IPS DF 6.9 (cell line): ENCODE measurements around the gene SMYD3.

Experiments used
- DNase-seq: peaks from one replicate; pipeline ENCODE4 v3.0.0-alpha.2; 2013; ENCODE audit warnings: low read depth, low spot score
- H3K27ac ChIP-seq: one replicate; pipeline ENCODE4 v1.5.1; 2013; ENCODE audit warnings: low read length, control low read depth
- H3K27me3 ChIP-seq: 2 replicates; pipeline ENCODE4 v1.6.1; 2013; ENCODE audit warnings: mild to moderate bottlenecking, low read length; ENCODE audit not compliant: control insufficient read depth, insufficient read depth
- H3K36me3 ChIP-seq: 2 replicates; pipeline ENCODE4 v1.6.1; 2013; ENCODE audit warnings: low read length; ENCODE audit not compliant: control insufficient read depth, insufficient read depth
- H3K4me1 ChIP-seq: 2 replicates; pipeline ENCODE4 v1.6.1; 2013; ENCODE audit warnings: low read length; ENCODE audit not compliant: control insufficient read depth, insufficient read depth
- H3K4me3 ChIP-seq: 2 replicates; pipeline ENCODE4 v1.5.1; 2013; ENCODE audit warnings: mild to moderate bottlenecking, low read length
- H3K9me3 ChIP-seq: 2 replicates; pipeline ENCODE4 v1.6.1; 2013; ENCODE audit warnings: low read length, inconsistent platforms; ENCODE audit not compliant: control insufficient read depth, insufficient read depth
- WGBS: extraction: QIAGEN DNeasy Blood & Tissue Kit; methylation state at CpG from one replicate; pipeline ENCODE4 v1.1.7; 2013; ENCODE audit warnings: mixed read lengths, missing lambda C conversion rate; ENCODE audit not compliant: insufficient read length, insufficient coverage; 5-methylcytosine and 5-hydroxymethylcytosine counted together

The SMYD3 gene

GRCh38 chr1:246516126-246516525, 9.0 kb upstream of the SMYD3 start:
- Histone ChIP-seq H3K27ac (no peak overlapping the region), H3K36me3 (no peaks in the 10 kb centered on the region), H3K4me3 (no peak overlapping the region), H3K4me1 (no peaks in the 10 kb centered on the region), H3K9me3 (peaks cover 2% of the 10 kb centered on the region), H3K27me3 (no peaks in the 10 kb centered on the region)
- WGBS: no CpG with 5 or more reads among the region's 10 CpGs
- no peak for DNase-seq

- no CpG with 5 or more reads among the region's 3 CpGs for WGBS
- Histone ChIP-seq H3K9me3 (peaks cover 2% of the 10 kb centered on the region), H3K4me1 (no peaks in the 10 kb centered on the region), H3K4me3 (no peak overlapping the region), H3K27me3 (no peaks in the 10 kb centered on the region), H3K36me3 (no peaks in the 10 kb centered on the region), H3K27ac (no peak overlapping the region)
- no peak for DNase-seq
Measured at GRCh38 chr1:246515390-246516005, 8.4 kb upstream of the SMYD3 start.

- H3K4me3 ChIP-seq: no peak overlapping the region
- DNase-seq: no peak
- H3K4me1 ChIP-seq: no peaks in the 10 kb centered on the region
- H3K27ac ChIP-seq: no peak overlapping the region
- peaks cover 2% of the 10 kb centered on the region; the same call in 1 of the 2 replicates for H3K9me3 ChIP-seq
- no peaks in the 10 kb centered on the region for H3K36me3 ChIP-seq
- WGBS: no CpG with 5 or more reads among the region's 7 CpGs
- no peaks in the 10 kb centered on the region for H3K27me3 ChIP-seq
Measured at GRCh38 chr1:246513619-246514343, 6.7 kb upstream of the SMYD3 start.

- no peaks in the 10 kb centered on the region for H3K36me3 ChIP-seq
- H3K4me3 ChIP-seq: no peak overlapping the region
- no peak overlapping the region for H3K27ac ChIP-seq
- DNase-seq: no peak
- peaks cover 2% of the 10 kb centered on the region; the same call in 1 of the 2 replicates for H3K9me3 ChIP-seq
- WGBS: no CpG with 5 or more reads among the region's 5 CpGs
- H3K27me3 ChIP-seq: no peaks in the 10 kb centered on the region
- no peaks in the 10 kb centered on the region for H3K4me1 ChIP-seq
Measured at GRCh38 chr1:246513041-246513440, 6.0 kb upstream of the SMYD3 start.

GRCh38 chr1:246512635-246513034, 5.6 kb upstream of the SMYD3 start:
- Histone ChIP-seq H3K9me3 (peaks cover 2% of the 10 kb centered on the region; the same call in 1 of the 2 replicates), H3K27me3 (no peaks in the 10 kb centered on the region), H3K36me3 (no peaks in the 10 kb centered on the region), H3K4me3 (no peak overlapping the region; the same call in 1 of the 2 replicates), H3K27ac (no peak overlapping the region), H3K4me1 (no peaks in the 10 kb centered on the region)
- no CpG with 5 or more reads among the region's 10 CpGs for WGBS
- no peak for DNase-seq

GRCh38 chr1:246512230-246512629, 5.2 kb upstream of the SMYD3 start:
- WGBS: no CpG with 5 or more reads among the region's 7 CpGs
- no peaks in the 10 kb centered on the region for H3K27me3 ChIP-seq
- H3K36me3 ChIP-seq: no peaks in the 10 kb centered on the region
- no peak for DNase-seq
- peaks cover 2% of the 10 kb centered on the region; the same call in 1 of the 2 replicates for H3K9me3 ChIP-seq
- H3K4me3 ChIP-seq: no peak overlapping the region
- H3K4me1 ChIP-seq: no peaks in the 10 kb centered on the region
- no peak overlapping the region for H3K27ac ChIP-seq

- H3K4me1 ChIP-seq: no peaks in the 10 kb centered on the region
- H3K4me3 ChIP-seq: no peak overlapping the region
- no peaks in the 10 kb centered on the region for H3K36me3 ChIP-seq
- WGBS: no CpG with 5 or more reads among the region's 7 CpGs
- DNase-seq: no peak
- no peaks in the 10 kb centered on the region for H3K27me3 ChIP-seq
- H3K9me3 ChIP-seq: peaks cover 2% of the 10 kb centered on the region; the same call in 1 of the 2 replicates
- no peak overlapping the region for H3K27ac ChIP-seq
Measured at GRCh38 chr1:246511203-246511602, 4.1 kb upstream of the SMYD3 start.

- DNase-seq: no peak
- Histone ChIP-seq H3K9me3 (peaks cover 2% of the 10 kb centered on the region; the same call in 1 of the 2 replicates), H3K27me3 (no peaks in the 10 kb centered on the region), H3K4me3 (no peak overlapping the region), H3K4me1 (no peaks in the 10 kb centered on the region), H3K27ac (no peak overlapping the region), H3K36me3 (no peaks in the 10 kb centered on the region)
- WGBS: no CpG with 5 or more reads among the region's 13 CpGs
Measured at GRCh38 chr1:246510147-246511030, 3.3 kb upstream of the SMYD3 start.

- Histone ChIP-seq H3K9me3 (no peaks in the 10 kb centered on the region), H3K36me3 (no peaks in the 10 kb centered on the region), H3K27me3 (no peaks in the 10 kb centered on the region), H3K4me3 (no peak overlapping the region), H3K27ac (no peak overlapping the region), H3K4me1 (no peaks in the 10 kb centered on the region)
- no peak for DNase-seq
- no CpG with 5 or more reads among the region's 26 CpGs for WGBS
Measured at GRCh38 chr1:246508897-246509688, 2.0 kb upstream of the SMYD3 start.

GRCh38 chr1:246506367-246506673, 759 bp downstream of the SMYD3 start:
- no peak for DNase-seq
- Histone ChIP-seq H3K4me1 (no peaks in the 10 kb centered on the region), H3K27me3 (no peaks in the 10 kb centered on the region), H3K9me3 (no peaks in the 10 kb centered on the region), H3K36me3 (no peaks in the 10 kb centered on the region; the same call in 1 of the 2 replicates), H3K27ac (no peak overlapping the region), H3K4me3 (peak overlapping the region; percentile 88; the same call in 1 of the 2 replicates)
- no CpG with 5 or more reads among the region's 9 CpGs for WGBS
